GM08714 (cell line): ENCODE measurements around the gene PRKAG1.

Experiments
- H3K4me3 ChIP-seq: fragments of 200-500 bp; sonication (Bioruptor generic); 2 replicates; pipeline ENCODE4 v1.5.1; 2014; ENCODE audit warnings: mild to moderate bottlenecking, low read length, inconsistent platforms
- ZNF274 ChIP-seq: IDR thresholded peaks from 2 replicates; pipeline ENCODE4 v1.6.1; 2012; ENCODE audit warnings: mild to moderate bottlenecking, low read depth, low read length

Gene PRKAG1

GRCh38 chr12:49054096-49054495 is 35.5 kb upstream of the PRKAG1 start:
- no peak overlapping the region for H3K4me3 ChIP-seq
- TF ChIP-seq ZNF274 = no peak

- TF ChIP-seq ZNF274 = no peak
- no peak overlapping the region for H3K4me3 ChIP-seq
Measured at GRCh38 chr12:49052451-49053208, 34.1 kb upstream of the PRKAG1 start.

- no peak for TF ChIP-seq ZNF274
- no peak overlapping the region for H3K4me3 ChIP-seq
Measured at GRCh38 chr12:49051777-49052438, 33.3 kb upstream of the PRKAG1 start.

GRCh38 chr12:49051373-49051764 is 32.8 kb upstream of the PRKAG1 start:
- H3K4me3 ChIP-seq = no peak overlapping the region
- no peak for TF ChIP-seq ZNF274

GRCh38 chr12:49050507-49051372 is 32.2 kb upstream of the PRKAG1 start:
- no peak for TF ChIP-seq ZNF274
- no peak overlapping the region for H3K4me3 ChIP-seq

GRCh38 chr12:49049566-49050224 is 31.1 kb upstream of the PRKAG1 start:
- H3K4me3 ChIP-seq = no peak overlapping the region
- no peak for TF ChIP-seq ZNF274

- TF ChIP-seq ZNF274 = no peak
- no peak overlapping the region for H3K4me3 ChIP-seq
Measured at GRCh38 chr12:49048953-49049352, 30.4 kb upstream of the PRKAG1 start.

- H3K4me3 ChIP-seq = no peak overlapping the region
- no peak for TF ChIP-seq ZNF274
Measured at GRCh38 chr12:49046129-49046895, 27.7 kb upstream of the PRKAG1 start.

- no peak for TF ChIP-seq ZNF274
- no peak overlapping the region for H3K4me3 ChIP-seq
Measured at GRCh38 chr12:49044660-49045059, 26.1 kb upstream of the PRKAG1 start.

- no peak overlapping the region for H3K4me3 ChIP-seq
- TF ChIP-seq ZNF274 = no peak
Measured at GRCh38 chr12:49043856-49044258, 25.3 kb upstream of the PRKAG1 start.

GRCh38 chr12:49043241-49043640 is 24.7 kb upstream of the PRKAG1 start:
- H3K4me3 ChIP-seq = no peak overlapping the region
- no peak for TF ChIP-seq ZNF274

- H3K4me3 ChIP-seq = no peak overlapping the region
- no peak for TF ChIP-seq ZNF274
Measured at GRCh38 chr12:49041881-49042484, 23.4 kb upstream of the PRKAG1 start.
